ENCODE data around the gene ATL1. TPM values are rescaled to one million over a fixed set of nuclear protein-coding genes. Genes with fewer than 3 reads are reported as not detected.
"Not testable (repeated sequence)": the region's sequence is repeated elsewhere in the genome, so short reads cannot be mapped to it uniquely, and the experiment has no call there.

ATL1 gene
- total and polyA plus RNA-seq, 4 experiments from 2014 or later: 0.64 to 2.1 (median 1.6) TPM

DNA sequence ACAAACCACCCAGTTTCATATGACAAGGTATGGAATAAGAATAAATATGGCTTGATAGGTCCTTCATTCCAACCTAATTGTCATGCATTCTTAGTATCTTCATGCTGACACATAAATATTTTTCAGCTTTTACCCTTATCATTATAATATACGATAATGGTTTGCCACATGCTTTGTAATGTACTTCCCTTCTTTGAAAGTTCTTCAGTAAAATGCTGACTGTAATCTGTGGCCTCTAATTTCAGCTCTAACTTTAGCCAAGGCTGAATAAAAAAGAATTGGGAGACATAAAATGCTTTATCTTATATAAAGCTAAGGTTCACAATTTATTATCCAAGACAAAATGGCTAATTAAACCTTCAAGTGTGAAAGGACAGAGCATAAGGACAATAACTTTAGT is 24.9 kb upstream of the ATL1 start:
- H3K27me3 Mint-ChIP-seq: no peaks in the 10 kb centered on the region
- peaks cover 0 to 1% of the 10 kb centered on the region in 2 donors for H3K36me3 Mint-ChIP-seq
- H3K4me1 Mint-ChIP-seq: peaks cover 21 to 29% (median 27%) of the 10 kb centered on the region in 4 donors
- no peak for DNase-seq
- H3K9me3 Mint-ChIP-seq: no peaks in the 10 kb centered on the region
- peaks cover 26% of the 10 kb centered on the region for H3K4me1 ChIP-seq (ENCODE audit: insufficient read depth, low read length)
- ChIA-PET POLR2A (ENCODE audit: partially characterized antibody) (interaction anchor here (0.6 kb wide), 1 partner anchor 172 kb away, joined by 3 read pairs; no protein-coding TSS in a partner anchor), CTCF (ENCODE audit: partially characterized antibody) (interaction anchor here (1.0 to 1.1 kb wide), 2 partner anchors 214 to 243 kb away, joined by 3 read pairs; no protein-coding TSS in a partner anchor)
- no peak overlapping the region for H3K27ac Mint-ChIP-seq
- H3K27me3 ChIP-seq (ENCODE audit: insufficient read depth, low read length): no peaks in the 10 kb centered on the region
- no peak overlapping the region for H3K4me3 Mint-ChIP-seq
- no peak overlapping the region for H3K4me3 ChIP-seq (ENCODE audit: low read length in 2 of 2)
- intact Hi-C loops (cut with micrococcal nuclease): loop anchor here (10.0 kb wide), 1 partner anchor 900 kb away; the partner anchor contains the start of gene DNAAF2
- no peaks in the 10 kb centered on the region for H3K36me3 ChIP-seq (ENCODE audit: insufficient read depth, low read length)
- H3K27ac ChIP-seq (ENCODE audit: low read depth, low read length): no peak overlapping the region
- H3K9me3 ChIP-seq (ENCODE audit: control insufficient read depth in 1 of 2, low read length in 2 of 2): no peaks in the 10 kb centered on the region

DNA sequence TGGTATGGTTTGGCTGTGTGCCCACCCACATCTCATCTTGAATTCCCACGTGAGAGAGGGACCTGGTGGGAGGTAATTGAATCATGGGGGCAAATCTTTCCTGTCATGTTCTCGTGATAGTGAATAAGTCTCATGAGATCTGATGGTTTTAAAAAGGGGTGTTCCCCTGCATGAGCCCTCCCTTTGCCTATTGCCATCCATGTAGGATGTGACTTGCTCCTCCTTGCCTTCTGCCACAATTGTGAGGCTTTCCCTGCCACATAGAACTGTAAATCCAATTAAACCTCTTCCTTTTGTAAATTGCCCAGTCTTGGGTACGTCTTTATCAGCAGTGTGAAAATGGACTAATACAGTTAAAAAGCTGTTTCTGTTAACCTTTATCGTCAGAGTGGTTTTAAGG is 21.9 kb upstream of the ATL1 start:
- DNase-seq; H3K9me3 Mint-ChIP-seq; H3K4me3 ChIP-seq (ENCODE audit: low read length in 2 of 2); H3K27me3 Mint-ChIP-seq; H3K9me3 ChIP-seq (ENCODE audit: control insufficient read depth in 1 of 2, low read length in 2 of 2); H3K4me3 Mint-ChIP-seq; H3K27ac Mint-ChIP-seq; H3K36me3 Mint-ChIP-seq; POLR2A ChIA-PET (ENCODE audit: partially characterized antibody); H3K27ac ChIP-seq (ENCODE audit: low read depth, low read length); H3K36me3 ChIP-seq (ENCODE audit: insufficient read depth, low read length); H3K27me3 ChIP-seq (ENCODE audit: insufficient read depth, low read length): not testable (repeated sequence)
- peaks cover 12% of the 10 kb centered on the region for H3K4me1 ChIP-seq (ENCODE audit: insufficient read depth, low read length)
- intact Hi-C loops (cut with micrococcal nuclease): loop anchor here (10.0 kb wide), 1 partner anchor 903 kb away; the partner anchor contains the start of gene DNAAF2
- H3K4me1 Mint-ChIP-seq: peaks cover 13 to 20% (median 15%) of the 10 kb centered on the region in 4 donors
- CTCF ChIA-PET (ENCODE audit: partially characterized antibody): interaction anchor here (2.4 to 3.3 kb wide), 3 partner anchors 217 to 322 kb away, joined by 11 to 24 read pairs (median 11); no protein-coding TSS in a partner anchor

DNA sequence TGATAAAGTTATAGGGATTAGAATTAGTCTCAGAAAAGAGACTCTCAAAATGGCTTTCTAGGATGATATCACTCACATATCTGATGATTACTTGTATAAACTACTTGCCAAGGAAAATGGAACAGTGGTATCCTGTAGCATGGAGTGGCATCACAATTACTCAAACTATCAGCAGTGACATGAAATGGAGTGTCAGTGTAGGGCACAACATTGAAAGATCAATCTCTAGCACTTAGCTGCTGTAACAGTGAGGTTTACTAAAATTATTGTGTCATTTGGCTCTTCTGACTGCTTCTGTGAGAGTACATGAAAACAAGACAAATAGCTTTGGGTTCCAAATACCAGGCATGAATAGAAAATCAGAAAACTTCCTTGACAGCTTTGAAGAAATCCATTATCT is 20.9 kb upstream of the ATL1 start:
- no peak overlapping the region for H3K4me3 ChIP-seq (ENCODE audit: low read length in 2 of 2)
- no peak overlapping the region for H3K27ac Mint-ChIP-seq
- POLR2A ChIA-PET (ENCODE audit: partially characterized antibody): no interaction called here
- no peaks in the 10 kb centered on the region for H3K27me3 ChIP-seq (ENCODE audit: insufficient read depth, low read length)
- intact Hi-C loops (cut with micrococcal nuclease): loop anchor here (10.0 kb wide), 1 partner anchor 904 kb away; the partner anchor contains the start of gene DNAAF2
- CTCF ChIA-PET (ENCODE audit: partially characterized antibody): interaction anchor here (1.2 to 3.3 kb wide), 5 partner anchors 9 to 321 kb away, joined by 4 to 24 read pairs (median 11); no protein-coding TSS in a partner anchor
- no peaks in the 10 kb centered on the region for H3K9me3 ChIP-seq (ENCODE audit: control insufficient read depth in 1 of 2, low read length in 2 of 2)
- peaks cover 0 to 1% of the 10 kb centered on the region in 2 donors for H3K27me3 Mint-ChIP-seq
- DNase-seq: no peak
- peaks cover 9 to 15% (median 13%) of the 10 kb centered on the region in 4 donors for H3K4me1 Mint-ChIP-seq
- H3K9me3 Mint-ChIP-seq: no peaks in the 10 kb centered on the region
- H3K4me3 Mint-ChIP-seq: no peak overlapping the region
- peaks cover 7% of the 10 kb centered on the region for H3K4me1 ChIP-seq (ENCODE audit: insufficient read depth, low read length)
- H3K36me3 Mint-ChIP-seq: no peaks in the 10 kb centered on the region
- H3K36me3 ChIP-seq (ENCODE audit: insufficient read depth, low read length): no peaks in the 10 kb centered on the region
- H3K27ac ChIP-seq (ENCODE audit: low read depth, low read length): no peak overlapping the region

DNA sequence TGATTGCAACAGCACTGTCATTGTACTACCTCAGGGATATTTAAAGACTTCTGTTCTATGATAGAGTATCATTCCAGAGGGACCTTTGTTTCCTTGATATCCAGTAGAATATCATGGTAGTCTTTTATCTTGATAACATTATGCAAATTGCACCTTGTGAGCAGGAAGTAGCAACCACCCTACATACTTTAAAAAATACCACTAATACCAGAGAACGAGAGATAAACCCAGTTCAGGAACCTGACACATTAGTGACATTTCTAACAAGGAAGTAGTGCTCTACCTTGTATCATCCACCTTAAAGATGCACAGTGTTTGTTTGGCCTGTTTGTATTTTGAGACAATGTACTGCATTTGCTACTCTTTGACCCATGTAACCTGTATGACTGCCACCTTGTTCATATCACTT is 18.8 kb upstream of the ATL1 start:
- H3K4me3 ChIP-seq (ENCODE audit: low read length in 2 of 2): no peak overlapping the region
- peaks cover 7% of the 10 kb centered on the region for H3K4me1 ChIP-seq (ENCODE audit: insufficient read depth, low read length)
- Mint-ChIP-seq H3K27ac (peak overlapping the region in 3 of 7 donors; percentile 21 to 57 (median 38)), H3K9me3 (no peaks in the 10 kb centered on the region), H3K4me3 (peak overlapping the region in 1 of 8 donors; percentile 22), H3K36me3 (no peaks in the 10 kb centered on the region), H3K4me1 (peaks cover 9 to 15% (median 12%) of the 10 kb centered on the region in 4 donors), H3K27me3 (peaks cover 0 to 8% of the 10 kb centered on the region in 2 donors)
- H3K36me3 ChIP-seq (ENCODE audit: insufficient read depth, low read length): no peaks in the 10 kb centered on the region
- CTCF ChIA-PET (ENCODE audit: partially characterized antibody): interaction anchor here (0.7 to 3.3 kb wide), 10 partner anchors 13 to 319 kb away, joined by 3 to 24 read pairs (median 6); no protein-coding TSS in a partner anchor
- no peaks in the 10 kb centered on the region for H3K27me3 ChIP-seq (ENCODE audit: insufficient read depth, low read length)
- H3K9me3 ChIP-seq (ENCODE audit: control insufficient read depth in 1 of 2, low read length in 2 of 2): no peaks in the 10 kb centered on the region
- DNase-seq: no peak
- no peak overlapping the region for H3K27ac ChIP-seq (ENCODE audit: low read depth, low read length)
- POLR2A ChIA-PET (ENCODE audit: partially characterized antibody): no interaction called here
- intact Hi-C loops (cut with micrococcal nuclease): no loop called here

DNA sequence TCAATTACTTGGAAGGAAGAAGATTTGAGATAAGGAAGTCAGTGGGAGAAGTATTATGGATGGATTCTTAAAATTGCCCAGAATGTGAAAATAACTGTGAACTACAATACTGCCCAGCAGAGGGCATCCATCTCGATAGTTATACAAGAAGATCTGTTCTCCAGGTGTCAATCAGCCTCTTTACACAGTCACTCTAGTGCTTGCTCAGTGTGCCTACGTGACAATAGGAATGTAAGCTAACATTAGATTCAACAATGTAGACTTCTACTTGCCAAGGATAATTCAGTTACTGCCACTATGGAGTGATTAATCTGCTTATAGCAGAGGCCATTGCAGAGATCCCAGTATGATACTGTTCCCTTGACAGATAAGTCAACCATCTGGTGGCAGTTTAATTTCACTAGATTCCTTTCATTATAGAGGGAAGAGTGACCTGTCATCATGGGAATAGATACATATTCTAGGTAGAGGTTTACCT is 17.0 kb upstream of the ATL1 start:
- H3K4me3 ChIP-seq (ENCODE audit: low read length in 2 of 2): no peak overlapping the region
- ChIA-PET POLR2A (ENCODE audit: partially characterized antibody) (interaction anchor here (0.8 to 1.6 kb wide), 2 partner anchors 234 to 317 kb away, joined by 3 to 4 read pairs; no protein-coding TSS in a partner anchor), CTCF (ENCODE audit: partially characterized antibody) (interaction anchor here (0.6 to 2.8 kb wide), 16 partner anchors 10 to 323 kb away, joined by 3 to 37 read pairs (median 4); no protein-coding TSS in a partner anchor)
- peak; percentile 43 to 52 (median 49) for DNase-seq
- Mint-ChIP-seq H3K27ac (no peak overlapping the region), H3K27me3 (peaks cover 2 to 8% of the 10 kb centered on the region in 2 donors), H3K4me3 (no peak overlapping the region), H3K36me3 (no peaks in the 10 kb centered on the region), H3K9me3 (no peaks in the 10 kb centered on the region), H3K4me1 (peaks cover 9 to 15% (median 12%) of the 10 kb centered on the region in 4 donors)
- peaks cover 7% of the 10 kb centered on the region for H3K4me1 ChIP-seq (ENCODE audit: insufficient read depth, low read length)
- no peaks in the 10 kb centered on the region for H3K36me3 ChIP-seq (ENCODE audit: insufficient read depth, low read length)
- H3K27ac ChIP-seq (ENCODE audit: low read depth, low read length): no peak overlapping the region
- H3K27me3 ChIP-seq (ENCODE audit: insufficient read depth, low read length): no peaks in the 10 kb centered on the region
- no peaks in the 10 kb centered on the region for H3K9me3 ChIP-seq (ENCODE audit: control insufficient read depth in 1 of 2, low read length in 2 of 2)
- intact Hi-C loops (cut with micrococcal nuclease): loop anchor here (1.0 kb wide), 3 partner anchors 230 to 317 kb away; no protein-coding TSS in a partner anchor

DNA sequence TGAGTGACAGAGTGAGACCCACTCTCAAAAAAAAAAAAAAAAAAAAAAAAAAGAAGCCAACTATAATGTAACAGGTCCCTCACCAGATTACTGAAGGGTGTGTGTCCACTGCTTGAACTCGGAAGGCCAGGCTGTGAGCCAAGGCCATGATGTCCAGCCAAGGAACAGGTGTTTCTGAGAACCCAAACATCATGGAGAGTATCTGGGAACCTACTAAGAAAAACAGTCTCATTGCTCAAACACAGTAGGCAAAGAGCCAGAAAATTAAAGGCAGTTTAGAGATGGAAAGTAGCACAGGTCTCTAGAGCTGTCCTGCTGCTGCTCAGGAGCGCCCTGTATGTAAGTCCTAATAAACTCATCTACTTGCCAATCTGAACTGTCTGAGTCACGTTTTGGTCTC is 15.0 kb upstream of the ATL1 start:
- POLR2A ChIA-PET (ENCODE audit: partially characterized antibody): no interaction called here
- H3K27me3 Mint-ChIP-seq: peaks cover 2 to 8% of the 10 kb centered on the region in 2 donors
- no peak overlapping the region for H3K27ac Mint-ChIP-seq

DNA sequence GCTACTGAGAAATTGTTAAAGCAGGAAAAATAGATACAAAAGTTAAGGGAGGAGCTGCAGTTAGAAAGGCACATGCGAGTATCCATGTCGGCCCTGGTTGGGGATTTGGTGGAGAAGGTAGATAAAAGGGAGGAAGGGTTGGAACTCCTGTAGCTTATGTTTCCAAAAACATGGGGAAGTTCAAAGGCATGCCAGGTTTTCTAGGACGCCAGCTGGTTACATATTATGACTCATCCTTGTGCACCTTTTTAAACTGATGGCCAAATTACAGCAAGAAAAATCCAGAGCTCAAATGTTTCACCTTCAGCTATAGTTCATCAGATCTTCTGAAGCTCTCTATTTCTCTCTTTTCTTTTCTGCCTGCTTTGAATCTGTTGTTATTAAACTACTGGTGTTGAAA is 14.3 kb upstream of the ATL1 start:
- no peak overlapping the region for H3K27ac Mint-ChIP-seq
- CTCF ChIA-PET (ENCODE audit: partially characterized antibody): interaction anchor here (0.9 to 1.8 kb wide), 3 partner anchors 12 to 319 kb away, joined by 3 to 5 read pairs (median 3); no protein-coding TSS in a partner anchor
- H3K36me3 Mint-ChIP-seq: no peaks in the 10 kb centered on the region
- peaks cover 2 to 9% of the 10 kb centered on the region in 2 donors for H3K27me3 Mint-ChIP-seq
- H3K9me3 Mint-ChIP-seq: peaks cover 0 to 3% (median 0%) of the 10 kb centered on the region in 8 donors
- no peak overlapping the region for H3K27ac ChIP-seq (ENCODE audit: low read depth, low read length)
- no peaks in the 10 kb centered on the region for H3K27me3 ChIP-seq (ENCODE audit: insufficient read depth, low read length)
- H3K4me3 Mint-ChIP-seq: no peak overlapping the region
- H3K4me1 ChIP-seq (ENCODE audit: insufficient read depth, low read length): peaks cover 7% of the 10 kb centered on the region
- no peak overlapping the region for H3K4me3 ChIP-seq (ENCODE audit: low read length in 2 of 2)
- H3K4me1 Mint-ChIP-seq: peaks cover 9 to 15% (median 12%) of the 10 kb centered on the region in 4 donors
- POLR2A ChIA-PET (ENCODE audit: partially characterized antibody): no interaction called here
- no peaks in the 10 kb centered on the region for H3K36me3 ChIP-seq (ENCODE audit: insufficient read depth, low read length)
- DNase-seq: no peak
- intact Hi-C loops (cut with micrococcal nuclease): no loop called here
- H3K9me3 ChIP-seq (ENCODE audit: control insufficient read depth in 1 of 2, low read length in 2 of 2): no peaks in the 10 kb centered on the region

More for the DNA sequence above, 15.0 kb upstream of the ATL1 start:
- DNase-seq: no peak
- H3K9me3 ChIP-seq (ENCODE audit: control insufficient read depth in 1 of 2, low read length in 2 of 2): no peaks in the 10 kb centered on the region
- no peaks in the 10 kb centered on the region for H3K36me3 Mint-ChIP-seq
- H3K36me3 ChIP-seq (ENCODE audit: insufficient read depth, low read length): no peaks in the 10 kb centered on the region
- no peak overlapping the region for H3K27ac ChIP-seq (ENCODE audit: low read depth, low read length)
- CTCF ChIA-PET (ENCODE audit: partially characterized antibody): interaction anchor here (0.8 to 2.8 kb wide), 6 partner anchors 12 to 1083 kb away, joined by 3 to 37 read pairs (median 3); no protein-coding TSS in a partner anchor
- no peak overlapping the region for H3K4me3 ChIP-seq (ENCODE audit: low read length in 2 of 2)
- peaks cover 0 to 3% (median 0%) of the 10 kb centered on the region in 8 donors for H3K9me3 Mint-ChIP-seq
- H3K4me1 ChIP-seq (ENCODE audit: insufficient read depth, low read length): peaks cover 7% of the 10 kb centered on the region
- H3K4me1 Mint-ChIP-seq: peaks cover 9 to 15% (median 12%) of the 10 kb centered on the region in 4 donors
- H3K27me3 ChIP-seq (ENCODE audit: insufficient read depth, low read length): no peaks in the 10 kb centered on the region
- H3K4me3 Mint-ChIP-seq: no peak overlapping the region
- intact Hi-C loops (cut with micrococcal nuclease): no loop called here
